Stimulated activated CD8-positive, alpha-beta memory T cell treated with anti-CD3 and anti-CD28 coated beads, Interleukin-7, amount 100 ng/mL, for 48 hours (primary cell): ENCODE results near the gene RNASE3.
"Not testable (repeated sequence)": the region's sequence is repeated elsewhere in the genome, so short reads cannot be mapped to it uniquely, and the experiment has no call there.

Experiments
- DNase-seq, 2 donors: peaks; one replicate each; pipeline ENCODE4 v3.0.0-alpha.2; 2020; ENCODE audit warnings: low read depth in 1 of 2; ENCODE audit errors: extremely low read depth in 1 of 2

Gene RNASE3

DNA sequence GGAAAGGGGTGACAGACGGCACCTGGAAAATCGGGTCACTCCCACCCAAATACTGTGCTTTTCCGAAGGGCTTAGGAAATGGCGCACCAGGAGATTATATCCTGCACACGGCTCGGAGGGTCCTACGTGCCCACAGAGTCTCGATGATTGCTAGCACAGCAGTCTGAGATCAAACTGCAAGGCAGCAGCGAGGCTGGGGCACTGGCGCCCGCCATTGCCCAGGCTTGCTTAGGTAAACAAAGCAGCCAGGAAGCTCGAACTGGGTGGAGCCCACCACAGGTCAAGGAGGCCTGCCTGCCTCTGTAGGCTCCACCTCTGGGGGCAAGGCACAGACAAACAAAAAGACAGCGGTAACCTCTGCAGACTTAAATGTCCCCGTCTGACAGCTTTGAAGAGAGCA is 19.6 kb downstream of the RNASE3 start:
- not testable (repeated sequence) for DNase-seq

DNA sequence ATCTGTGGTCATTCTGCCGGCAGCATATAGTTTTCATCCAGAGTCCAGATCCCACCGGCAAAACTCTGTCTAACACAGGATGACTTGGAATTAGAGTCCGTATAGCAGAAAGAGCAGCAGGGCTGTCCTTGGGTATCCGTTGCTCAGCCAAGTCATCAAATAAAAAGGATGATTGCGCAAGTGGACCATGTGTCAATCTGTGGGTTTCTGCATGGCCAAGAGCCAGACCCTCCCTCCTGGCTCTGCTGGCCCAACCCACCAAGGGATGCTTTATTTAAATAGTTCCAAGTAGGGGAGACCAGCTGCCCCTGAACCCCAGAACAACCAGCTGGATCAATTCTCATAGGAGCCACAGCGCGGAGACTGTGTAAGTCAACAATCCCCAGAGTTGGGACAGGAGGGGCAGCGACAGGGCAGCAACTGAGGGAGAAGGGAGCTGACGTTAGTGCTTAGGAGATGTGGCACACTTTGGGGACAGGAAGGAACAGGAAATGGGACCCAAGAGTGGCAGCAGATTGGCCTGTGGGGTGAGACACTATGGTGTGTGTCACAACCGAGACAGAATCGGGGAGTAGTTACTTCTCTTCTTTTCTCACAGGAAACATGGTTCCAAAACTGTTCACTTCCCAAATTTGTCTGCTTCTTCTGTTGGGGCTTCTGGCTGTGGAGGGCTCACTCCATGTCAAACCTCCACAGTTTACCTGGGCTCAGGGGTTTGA is 28.0 kb downstream of the RNASE3 start:
- DNase-seq: not testable (repeated sequence)

DNA sequence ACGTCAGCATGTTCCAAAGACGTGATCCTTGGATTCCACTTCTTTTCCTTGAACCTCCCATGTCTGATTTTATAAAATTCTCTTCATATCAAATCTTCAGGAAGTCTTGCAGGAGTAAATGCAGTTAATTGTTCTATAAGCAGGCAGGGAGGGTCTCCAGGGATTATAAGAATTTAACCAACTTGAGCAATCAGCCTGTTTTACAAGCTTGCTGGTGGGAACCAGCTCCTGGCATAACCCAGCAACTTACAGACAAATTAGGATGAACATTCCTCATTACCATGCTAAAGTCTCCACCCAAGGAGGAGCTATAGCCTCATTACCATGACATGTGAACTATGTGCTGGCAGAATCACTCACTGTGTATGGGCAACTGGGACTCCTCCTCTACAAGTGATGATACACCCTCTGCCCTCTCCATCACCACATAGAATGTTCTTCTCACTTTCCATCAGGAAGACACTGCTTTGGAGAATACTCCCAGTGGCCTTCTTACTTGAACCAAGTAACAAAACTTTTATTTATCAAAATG is 32.6 kb downstream of the RNASE3 start:
- DNase-seq: not testable (repeated sequence)

DNA sequence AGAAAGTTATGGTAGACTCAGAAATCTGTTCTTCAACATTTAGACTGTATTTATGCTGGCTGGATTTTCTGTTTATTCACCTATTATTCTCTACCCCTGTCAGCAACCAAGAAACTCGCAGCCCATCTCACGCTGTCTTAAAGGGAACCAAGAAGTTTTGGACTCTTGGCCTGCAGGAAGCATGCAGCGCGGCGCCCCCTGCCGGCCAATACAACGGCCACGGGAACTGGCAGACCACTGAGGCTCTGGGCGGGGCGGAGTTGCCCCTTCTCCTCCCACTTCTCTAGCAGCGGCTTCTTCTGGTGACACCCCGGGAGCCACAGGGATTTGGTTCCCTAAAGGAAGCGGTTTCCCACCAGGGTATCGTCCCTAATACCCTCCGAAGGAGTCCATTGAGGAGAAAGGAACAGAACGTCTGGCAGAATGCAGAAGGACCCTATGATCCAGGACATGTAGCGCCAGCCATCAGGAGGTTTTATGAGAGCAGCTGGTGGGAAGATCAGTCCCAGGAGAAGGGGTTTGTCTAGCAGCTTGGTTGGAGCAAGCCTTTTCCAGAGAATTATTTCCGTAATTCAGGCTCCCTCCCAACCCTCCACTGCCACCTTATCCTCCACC is 43.1 kb downstream of the RNASE3 start:
- DNase-seq: peak; percentile 8 to 13

DNA sequence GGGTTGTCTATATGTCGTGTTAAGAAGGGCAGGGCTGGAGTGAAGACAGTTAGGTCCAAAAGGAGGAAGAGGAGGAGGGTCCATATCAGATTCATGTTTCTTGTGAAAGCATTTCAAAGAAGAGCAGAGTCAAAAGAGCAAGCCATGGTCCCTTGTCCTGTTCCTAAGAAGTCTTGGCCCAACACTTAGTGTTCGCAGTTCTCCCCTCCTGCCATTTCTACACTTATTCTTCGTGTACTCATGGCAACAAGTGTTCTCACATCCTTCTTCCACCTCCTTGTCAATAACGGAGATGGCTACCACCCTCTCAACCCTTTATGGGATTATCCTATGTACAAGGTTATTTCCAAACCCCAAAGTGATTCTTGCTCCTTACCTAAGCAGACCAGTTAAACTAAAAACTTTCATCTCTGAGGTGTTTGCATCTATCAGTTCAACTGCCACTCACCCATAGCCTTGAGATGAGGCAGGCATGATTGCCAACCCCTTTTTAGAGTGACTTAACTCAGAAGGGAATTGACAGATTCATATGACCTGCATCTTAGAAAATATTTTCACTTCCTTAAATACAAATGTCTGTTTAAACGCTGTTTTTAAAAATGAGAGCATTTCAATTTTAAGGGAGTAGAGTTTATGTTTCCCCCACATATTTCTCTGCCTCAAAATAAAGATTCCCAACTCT is 44.3 kb downstream of the RNASE3 start:
- DNase-seq: no peak
